Mucosa of gallbladder (tissue), 1 donor: ENCODE results near the gene HRAS. TPM values are rescaled to one million over a fixed set of nuclear protein-coding genes. Genes with fewer than 3 reads are reported as not detected.
A peak's percentile ranks its signal among the peaks of the same experiment; 100 is the strongest.

Experiments used
- DNase-seq: peaks from one replicate; pipeline ENCODE4 v3.0.0-alpha.2; 2020; ENCODE audit warnings: low spot score
- total RNA-seq: library from RNA; stranded (reverse); gene quantifications from one replicate; pipeline ENCODE4 v1.2.1, GENCODE V29; 2021
- donor health status: DM: no; HTN: no; CAD: no.

The HRAS gene
- total RNA-seq, 1 donor from 2014 or later: 51.1 TPM

DNA sequence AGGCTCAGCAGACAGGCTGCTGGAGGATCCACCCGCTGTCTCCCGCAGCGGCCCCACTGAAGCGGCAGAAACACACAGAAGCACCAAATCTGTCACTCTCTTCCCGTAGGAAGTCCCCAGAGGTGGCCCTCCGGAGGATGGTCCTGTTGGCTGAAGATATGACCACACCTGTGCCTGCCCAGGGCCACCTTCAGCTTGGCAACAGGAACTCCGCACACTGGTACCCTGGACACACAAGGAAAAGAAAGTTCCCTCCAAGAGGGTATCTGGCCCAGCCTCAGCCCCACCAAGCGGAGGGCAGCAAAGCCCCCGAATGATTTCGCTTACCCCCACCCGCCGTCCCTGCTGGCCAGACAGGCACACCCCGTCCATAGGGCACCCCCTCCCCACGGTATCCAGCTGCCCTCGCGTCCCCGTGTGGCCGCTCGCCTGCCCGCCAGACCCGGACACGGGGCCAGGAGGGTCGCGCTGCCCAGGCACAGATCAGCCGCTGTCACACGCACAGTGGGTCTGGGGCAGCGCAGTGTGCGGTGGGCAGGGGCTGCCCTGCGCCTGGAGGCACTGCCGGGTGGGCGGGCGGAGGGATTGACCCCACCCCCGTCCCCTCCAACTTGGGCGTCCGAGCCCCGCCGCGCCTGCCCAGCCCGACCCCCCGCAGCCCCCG is 32.4 kb upstream of the HRAS start:
- no peak for DNase-seq

DNA sequence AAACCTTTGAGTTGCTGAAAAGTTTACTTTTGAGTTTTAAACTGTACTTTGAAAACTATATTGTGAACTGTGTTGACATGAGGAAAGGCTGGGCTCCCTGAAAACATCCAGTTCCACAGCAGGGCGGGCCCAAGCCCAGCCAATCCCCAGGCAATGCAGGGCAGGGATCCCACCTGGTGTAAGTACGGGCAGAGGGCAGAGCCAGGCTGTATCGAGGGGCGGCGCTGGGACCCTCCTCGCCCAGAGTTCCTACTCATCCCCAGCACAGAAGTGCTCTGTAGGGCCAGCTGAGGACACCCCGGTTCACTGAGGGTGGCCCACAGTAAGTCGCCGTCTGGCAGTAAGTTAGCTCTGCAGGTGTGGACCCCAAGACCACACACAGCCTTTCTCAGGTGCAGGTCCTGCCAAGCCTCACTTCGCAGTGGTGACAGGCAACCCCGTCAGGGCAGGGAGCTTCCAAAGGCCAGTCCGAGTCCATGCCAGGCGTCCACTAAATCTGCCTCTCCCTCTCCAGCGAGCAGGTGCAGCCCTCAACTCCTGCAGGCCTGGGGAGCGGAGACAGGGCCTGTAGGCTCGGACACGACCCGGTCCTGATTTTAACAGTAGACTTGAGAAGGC is 31.7 kb upstream of the HRAS start:
- DNase-seq: no peak

DNA sequence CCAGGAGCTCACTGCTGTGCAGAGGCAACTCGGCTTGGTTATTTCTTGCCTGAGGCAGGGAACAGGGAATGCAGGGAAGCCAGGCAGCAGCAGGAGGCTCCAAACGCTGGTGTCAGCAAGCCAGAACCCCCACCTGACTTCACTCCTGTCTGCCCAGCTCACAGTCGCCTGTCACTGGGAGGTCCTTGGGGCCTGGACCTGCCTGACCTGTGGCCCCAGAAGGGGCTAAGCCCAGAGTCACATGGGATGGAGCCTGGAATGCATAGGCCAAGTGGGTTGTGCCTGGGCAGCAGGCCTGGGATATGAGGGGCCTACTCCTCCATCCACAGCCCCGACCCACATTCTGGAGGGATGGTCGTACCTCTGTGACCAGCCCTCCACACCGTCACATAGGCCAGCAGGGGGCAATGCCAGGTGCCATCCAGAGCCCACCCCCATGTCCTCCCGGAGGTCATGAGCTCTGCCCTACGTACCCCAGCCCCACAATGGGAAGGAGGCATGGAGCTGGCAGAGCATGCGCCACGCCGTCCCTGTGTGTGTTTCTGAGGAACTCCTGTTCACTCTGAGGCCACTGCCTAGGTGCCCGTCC is 30.6 kb upstream of the HRAS start:
- no peak for DNase-seq

DNA sequence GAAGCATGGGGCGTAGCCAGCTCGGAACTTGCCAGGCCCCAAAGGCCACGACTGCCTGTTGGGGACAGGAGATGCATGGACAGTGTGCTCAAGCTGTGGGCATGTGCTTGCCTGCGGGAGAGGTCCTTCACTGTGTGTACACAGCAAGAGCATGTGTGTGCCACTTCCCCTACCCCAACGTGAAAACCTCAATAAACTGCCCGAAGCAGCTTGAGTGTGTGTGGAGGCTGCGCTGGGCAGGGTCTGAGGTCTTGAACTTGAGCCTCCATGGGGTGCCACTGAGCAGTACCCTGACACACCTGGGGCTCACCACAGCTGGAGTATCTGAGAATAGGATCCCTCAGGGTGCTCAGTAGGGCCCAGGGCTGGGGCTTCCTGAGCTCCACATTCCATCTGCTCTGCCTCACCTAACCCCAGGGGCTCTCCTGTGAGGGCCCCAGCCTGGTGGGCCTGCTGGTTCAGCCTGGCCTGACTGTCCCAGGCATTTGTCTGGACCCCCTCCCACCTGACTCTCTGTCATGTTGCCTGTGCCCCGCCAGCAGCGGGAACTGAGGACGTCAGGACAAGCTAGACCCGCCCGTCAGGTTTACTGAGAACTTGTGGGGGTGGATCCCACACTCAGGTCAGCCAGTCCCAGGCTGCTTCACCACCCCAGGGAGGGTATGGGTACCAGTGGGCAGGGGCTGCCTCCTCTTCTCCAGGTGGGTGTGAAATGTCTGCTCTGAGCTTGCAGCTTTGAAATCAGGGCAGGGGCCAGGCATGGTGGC is 28.6 kb upstream of the HRAS start:
- DNase-seq: no peak

DNA sequence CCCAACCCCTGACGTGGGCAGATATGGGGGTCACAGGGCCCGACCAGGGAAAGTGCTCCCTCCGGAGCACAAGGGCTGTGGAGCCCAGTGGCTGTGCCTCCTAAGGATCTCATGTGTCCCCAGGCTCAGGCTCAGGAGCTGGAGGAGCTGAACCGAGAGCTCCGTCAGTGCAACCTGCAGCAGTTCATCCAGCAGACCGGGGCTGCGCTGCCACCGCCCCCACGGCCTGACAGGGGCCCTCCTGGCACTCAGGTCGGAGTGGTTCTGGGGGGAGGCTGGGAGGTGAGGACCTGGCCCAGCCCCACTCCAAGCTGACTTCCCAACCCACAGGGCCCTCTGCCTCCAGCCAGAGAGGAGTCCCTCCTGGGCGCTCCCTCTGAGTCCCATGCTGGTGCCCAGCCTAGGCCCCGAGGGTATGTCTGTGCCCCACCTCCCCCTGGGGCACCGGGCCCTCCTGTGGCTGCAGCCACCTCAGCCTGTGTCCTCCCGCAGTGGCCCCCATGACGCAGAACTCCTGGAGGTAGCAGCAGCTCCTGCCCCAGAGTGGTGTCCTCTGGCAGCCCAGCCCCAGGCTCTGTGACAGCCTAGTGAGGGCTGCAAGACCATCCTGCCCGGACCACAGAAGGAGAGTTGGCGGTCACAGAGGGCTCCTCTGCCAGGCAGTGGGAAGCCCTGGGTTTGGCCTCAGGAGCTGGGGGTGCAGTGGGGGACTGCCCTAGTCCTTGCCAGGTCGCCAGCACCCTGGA is 27.9 kb upstream of the HRAS start:
- DNase-seq: no peak

DNA sequence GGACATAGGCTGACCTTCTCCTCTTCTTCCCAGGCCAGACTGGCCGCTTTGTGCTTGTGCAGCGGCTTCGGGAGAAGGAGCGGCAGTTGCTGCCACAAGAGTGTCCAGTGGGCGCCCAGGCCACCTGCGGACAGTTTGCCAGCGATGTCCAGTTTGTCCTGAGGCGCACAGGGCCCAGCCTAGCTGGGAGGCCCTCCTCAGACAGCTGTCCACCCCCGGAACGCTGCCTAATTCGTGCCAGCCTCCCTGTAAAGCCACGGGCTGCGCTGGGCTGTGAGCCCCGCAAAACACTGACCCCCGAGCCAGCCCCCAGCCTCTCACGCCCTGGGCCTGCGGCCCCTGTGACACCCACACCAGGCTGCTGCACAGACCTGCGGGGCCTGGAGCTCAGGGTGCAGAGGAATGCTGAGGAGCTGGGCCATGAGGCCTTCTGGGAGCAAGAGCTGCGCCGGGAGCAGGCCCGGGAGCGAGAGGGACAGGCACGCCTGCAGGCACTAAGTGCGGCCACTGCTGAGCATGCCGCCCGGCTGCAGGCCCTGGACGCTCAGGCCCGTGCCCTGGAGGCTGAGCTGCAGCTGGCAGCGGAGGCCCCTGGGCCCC is 26.8 kb upstream of the HRAS start:
- DNase-seq: no peak

DNA sequence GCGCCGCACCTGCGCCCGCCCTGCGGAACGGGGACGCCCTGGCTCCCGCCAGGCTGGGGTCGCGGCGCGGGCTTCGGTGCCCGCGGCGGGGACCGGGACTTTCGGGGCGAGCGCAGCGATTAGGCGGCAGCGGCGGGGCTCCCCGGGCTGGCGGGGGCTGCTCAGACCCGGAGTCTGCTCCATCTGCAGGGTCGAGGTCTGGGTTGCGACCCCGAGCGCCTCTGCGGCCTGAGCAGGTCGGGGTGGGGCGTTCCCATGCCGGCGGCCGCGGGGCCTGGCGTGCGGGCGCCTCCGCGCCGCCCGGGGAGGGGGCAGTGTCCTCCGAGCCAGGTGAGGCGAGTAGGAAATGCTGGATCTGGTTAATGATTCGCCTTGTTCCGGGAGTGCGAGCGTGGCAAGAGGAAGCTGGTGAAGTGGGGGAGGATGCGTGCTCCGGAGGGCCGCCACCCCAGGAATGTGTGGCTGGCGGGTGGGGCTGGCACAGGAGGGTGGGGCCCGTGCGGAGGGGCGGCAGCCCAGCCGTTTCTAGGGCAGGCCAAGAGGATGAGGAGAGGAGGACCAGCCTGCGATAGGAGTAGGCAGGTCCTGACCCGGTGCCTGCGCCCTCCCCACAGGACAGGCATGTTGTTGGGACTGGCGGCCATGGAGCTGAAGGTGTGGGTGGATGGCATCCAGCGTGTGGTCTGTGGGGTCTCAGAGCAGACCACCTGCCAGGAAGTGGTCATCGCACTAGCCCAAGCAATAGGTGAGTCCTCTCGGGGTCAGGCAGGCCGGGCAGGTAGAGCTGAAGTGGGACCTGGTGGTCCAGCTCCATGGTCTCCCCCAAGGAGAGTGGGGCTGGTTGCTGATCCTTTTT is 26.0 kb upstream of the HRAS start:
- DNase-seq: peak; percentile 90

DNA sequence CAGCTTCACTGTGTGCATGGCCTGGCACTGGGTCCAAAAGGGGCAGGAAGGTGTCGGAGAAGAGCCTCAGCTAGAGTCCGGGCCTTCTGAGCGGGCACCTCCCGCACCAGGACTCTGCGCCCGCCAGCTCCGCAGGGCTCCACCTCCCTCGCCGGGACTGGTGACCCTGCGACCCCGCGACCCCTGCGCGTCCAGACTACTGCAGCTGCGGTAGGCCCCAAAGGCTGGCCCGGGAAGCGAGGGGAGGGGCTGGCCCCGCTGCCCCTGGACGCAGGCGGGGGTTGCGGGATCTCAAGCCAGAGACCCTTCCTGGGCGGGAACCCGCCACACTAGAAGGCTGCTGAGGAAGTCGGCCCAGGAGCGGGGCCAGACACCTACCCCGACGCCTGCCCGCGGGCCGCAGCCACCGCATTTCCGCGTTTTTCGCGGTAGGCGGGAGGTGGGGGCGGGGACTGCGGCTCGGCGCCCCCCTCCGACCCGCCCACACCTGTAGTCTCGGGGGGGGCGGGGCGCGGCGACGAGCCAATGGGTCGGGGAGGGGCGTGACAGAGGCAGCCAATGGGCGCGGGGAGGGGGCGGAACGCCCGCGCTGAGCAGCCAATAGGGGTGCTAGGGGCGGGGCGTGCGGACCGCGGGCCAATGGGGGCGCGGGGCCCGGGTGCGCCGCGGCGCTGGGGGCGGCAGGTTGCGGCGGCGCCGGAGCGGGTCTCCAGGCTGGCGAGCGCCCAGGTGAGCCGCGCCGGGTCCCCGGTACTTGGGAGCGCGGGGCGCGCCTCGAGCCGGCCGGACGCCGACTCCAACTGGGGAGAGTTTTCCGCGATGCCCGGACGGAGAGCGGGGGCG is 25.1 kb upstream of the HRAS start, which contains the start of the genes LMNTD2 and RASSF7:
Gene LMNTD2, minus strand, starts transcription at position 434 of the 843 bp plus-strand sequence. Its CDS starts 22 bp downstream, at position 412.
Gene RASSF7, plus strand, starts transcription at position 666 of the 843 bp plus-strand sequence. CDS start 799 bp downstream, outside the sequence.
- DNase-seq: peak; percentile 95

DNA sequence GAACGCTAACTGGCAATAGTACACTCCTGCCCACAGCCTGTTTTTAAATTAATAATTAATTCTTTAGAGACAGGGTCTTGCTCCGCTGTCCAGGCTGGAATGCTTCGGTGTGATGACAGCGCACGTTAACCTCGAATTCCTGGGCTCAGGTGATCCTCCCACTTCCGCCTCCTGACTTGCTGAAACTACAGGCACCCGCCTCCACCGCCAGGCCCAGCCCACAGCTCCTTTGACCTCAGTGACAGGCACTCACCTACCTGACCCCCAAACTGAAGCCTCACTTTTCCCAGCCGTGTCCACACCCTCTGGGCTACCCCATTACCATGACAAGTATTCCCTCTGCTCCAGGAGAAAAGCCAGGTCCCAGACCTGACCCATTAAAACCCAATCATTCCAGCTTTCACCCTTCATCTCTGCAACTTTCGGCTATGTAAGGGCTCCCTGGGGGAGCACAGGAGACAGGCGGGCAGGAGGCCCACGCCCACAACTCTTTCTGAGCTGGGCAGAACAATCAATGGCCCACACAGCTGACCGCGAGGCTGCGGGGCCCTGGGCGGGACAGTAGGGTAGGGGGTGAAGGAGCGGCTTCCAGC is 24.4 kb upstream of the HRAS start:
- DNase-seq: peak; percentile 78

DNA sequence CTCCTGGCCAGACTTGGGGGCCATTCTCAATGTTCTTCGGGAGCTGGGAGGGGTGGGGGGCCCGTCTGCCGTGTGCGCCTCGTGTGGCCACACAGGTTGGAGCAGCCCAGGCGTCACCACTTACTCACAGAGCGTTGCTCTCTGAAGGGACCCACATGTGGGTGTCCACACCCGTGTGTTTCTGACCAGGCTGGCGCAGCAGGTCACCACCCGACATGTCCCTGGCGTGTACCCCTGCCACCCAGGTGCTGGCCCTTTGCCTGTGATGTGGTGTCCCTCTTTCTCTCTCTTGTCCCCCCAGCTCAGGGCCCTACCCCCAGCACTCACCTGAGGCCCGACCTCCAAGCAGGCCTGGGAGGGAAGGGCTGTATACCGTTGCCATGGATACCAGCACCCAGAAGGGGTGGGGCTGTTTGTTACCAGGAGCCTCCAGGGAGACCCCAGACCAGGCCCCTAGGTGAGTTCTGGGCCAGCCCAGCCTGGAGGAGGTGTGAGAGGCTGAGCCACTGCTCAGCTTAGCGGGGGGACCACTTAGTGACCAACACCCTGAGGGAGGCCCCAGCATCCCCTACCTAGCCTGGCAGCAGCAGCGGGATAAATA is 23.7 kb upstream of the HRAS start:
- DNase-seq: no peak

DNA sequence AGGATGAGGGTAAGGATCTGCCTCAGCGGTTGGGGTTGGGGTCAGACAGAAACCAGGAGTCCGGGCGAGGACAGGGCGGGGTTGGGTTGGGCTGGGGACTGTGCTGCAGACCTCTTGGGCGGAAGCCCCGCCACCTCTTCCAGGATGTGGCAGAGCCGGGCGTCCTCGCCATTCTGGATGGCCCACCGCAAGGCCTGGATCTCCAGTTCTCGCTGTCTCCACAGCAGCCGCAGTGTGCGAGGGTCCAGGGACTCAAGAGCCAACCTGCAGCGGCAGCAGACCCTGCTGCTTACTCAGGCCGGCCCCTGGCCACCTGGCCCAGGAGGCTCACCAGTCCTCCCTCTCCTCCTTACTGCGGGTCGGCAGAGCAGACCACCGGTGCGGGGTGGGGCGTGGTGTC is 23.1 kb upstream of the HRAS start:
- no peak for DNase-seq

DNA sequence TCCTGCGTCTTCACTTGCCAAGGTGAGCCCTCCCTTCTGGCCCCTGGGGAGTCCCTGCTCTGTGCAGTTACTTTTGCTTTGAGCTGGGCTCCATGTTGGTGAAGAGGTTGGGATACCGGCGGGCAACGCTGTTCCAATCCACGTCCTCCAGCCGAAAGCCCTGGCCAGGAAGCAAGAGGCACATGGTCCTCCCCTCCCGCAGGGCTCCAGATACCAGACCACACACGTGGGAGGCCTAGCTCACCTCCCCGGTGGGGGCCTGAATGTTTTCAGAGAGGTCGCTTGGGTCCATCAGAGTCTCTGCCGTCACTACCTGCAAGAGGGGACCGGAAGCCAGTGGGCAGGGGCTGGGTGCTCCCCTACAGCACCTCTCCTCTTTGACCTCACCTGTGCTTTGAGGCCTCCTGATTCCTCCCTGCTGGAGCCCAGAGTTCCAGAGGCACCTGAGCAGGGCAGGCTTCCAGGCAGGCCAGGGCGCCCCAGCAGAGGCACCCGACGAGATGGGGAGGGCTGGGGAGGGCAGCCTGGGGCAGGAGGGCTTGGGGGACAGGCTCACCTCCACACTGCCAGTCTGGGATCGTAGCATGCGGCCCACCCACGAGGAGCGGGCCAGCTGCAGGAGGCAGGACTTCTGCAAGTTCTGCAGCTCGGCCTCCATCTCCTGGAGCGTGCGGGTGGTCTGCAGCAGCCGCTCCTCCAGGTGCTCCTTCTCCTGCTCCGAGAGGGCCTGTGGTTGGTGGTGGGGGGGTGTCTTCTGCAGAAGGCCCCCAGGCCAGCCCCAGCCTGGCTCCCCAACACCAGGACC is 22.2 kb upstream of the HRAS start:
- DNase-seq: no peak

DNA sequence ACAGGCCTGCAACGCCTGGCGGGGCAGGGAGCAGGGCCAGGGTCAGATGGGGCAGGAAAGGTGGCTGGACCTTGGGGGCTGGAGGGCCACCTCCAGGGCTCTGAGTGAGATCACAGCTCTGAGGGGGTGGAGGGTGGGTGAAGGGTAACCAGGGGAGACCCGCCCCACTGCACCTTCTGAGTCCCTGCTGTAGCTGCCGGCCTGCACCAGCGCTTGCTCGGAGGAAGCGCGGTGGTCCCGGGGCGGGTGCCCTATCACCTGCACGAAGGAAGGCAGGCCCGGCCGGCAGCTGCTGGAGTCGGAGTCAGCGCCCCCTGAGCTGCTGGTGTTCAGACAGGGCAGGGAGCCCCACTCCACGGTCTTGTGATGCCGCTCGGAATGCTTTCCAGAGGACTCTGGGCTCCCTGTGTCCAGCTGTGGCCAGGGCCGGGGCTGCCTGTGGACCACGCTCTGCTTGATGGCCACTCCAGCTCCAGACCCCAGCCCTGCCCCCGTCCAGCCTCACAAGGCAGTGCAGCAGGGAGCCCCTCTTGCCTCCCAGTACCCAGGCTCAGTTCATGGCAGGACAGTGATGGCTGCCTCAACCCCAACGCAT is 21.4 kb upstream of the HRAS start:
- DNase-seq: no peak

DNA sequence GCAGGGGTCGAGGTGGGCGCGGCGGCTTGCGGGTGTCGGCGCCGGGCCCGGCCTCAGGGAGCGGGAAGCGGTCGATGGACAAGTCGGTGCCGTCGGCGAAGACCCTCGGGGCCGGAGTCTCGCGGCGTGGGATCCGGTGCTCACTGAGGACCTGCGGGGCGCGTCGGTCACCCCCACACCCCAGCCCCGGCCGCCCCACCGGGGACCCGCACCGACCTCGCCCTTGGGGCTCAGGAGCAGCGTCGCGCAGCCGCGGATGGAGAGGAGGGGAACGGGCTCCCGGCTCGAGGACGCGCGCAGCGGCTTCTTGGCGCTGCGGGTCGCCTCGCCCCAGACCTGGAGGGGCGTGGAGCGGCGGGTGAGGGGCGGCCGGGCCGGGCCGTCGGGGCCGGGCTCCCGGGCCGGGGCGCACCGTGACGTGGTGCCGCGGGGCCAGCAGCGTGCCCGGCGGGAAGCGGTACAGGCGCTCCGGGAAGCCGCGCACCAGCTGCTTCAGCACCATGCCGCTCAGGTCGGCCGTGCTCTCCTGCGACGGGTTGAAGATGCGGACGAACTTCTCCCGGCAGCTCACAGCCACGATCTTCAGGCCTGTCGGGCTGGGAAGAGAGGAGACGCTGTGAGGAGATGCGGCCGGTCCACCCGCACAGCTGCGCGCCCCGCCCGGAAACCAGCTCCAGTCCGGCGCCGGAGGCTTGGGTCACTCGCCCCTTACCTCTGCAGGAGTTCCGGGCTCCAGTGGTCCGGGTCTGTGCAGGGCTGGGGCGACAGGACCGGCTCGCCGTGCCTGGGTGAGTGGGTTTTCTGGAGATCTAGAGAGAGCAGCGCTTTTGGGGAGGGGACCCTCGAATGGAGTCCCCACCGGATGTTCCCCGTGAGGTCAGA is 20.6 kb upstream of the HRAS start:
- no peak for DNase-seq

DNA sequence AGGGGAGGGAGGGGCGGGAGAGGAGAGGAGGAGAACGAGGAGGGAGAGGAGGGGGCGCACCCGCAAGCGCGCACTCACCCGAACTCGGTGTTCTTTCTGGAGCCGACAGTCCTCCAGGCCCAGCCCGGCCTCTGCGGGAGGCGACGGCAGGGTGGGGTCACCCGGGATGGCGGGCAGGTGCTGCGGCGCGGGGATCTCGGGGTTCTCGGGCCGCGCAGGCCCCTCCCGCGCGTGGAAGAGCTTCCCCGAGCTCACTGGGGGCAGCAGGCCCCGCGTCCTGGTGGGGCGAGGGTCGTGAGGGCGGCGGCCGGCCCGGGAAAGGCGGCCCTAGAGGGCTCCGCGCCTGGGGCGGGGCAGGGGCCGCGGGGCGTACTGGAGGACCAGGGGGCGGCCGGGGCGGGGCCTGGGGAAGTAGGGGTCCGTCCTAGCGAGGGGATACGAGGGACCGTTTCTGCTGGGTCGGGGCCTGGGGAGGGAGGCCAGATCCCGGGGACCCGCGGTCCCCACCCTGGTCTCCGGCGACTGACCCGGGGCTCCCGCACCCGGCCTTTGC is 19.9 kb upstream of the HRAS start:
- DNase-seq: no peak
